GM19351 (cell line): ENCODE results near the gene SPATA1.
"Not testable (repeated sequence)": the region's sequence is repeated elsewhere in the genome, so short reads cannot be mapped to it uniquely, and the experiment has no call there.

Experiments used
- ATAC-seq: cut with Tn5 transposase; IDR thresholded peaks from one replicate; pipeline ENCODE4 v1.9.1; 2021; ENCODE audit warnings: mild to moderate bottlenecking, moderate library complexity; ENCODE audit not compliant: unreplicated experiment

SPATA1 gene

GRCh38 chr1:84507887-84508286, 1.7 kb downstream of the SPATA1 start:
- ATAC-seq: not testable (repeated sequence)

- ATAC-seq: no peak
These were observed 2.3 kb downstream of the SPATA1 start for GRCh38 chr1:84508510-84508909.

GRCh38 chr1:84509029-84509428, 2.8 kb downstream of the SPATA1 start:
- no peak for ATAC-seq

GRCh38 chr1:84510165-84510564, 4.0 kb downstream of the SPATA1 start:
- ATAC-seq: no peak

GRCh38 chr1:84510668-84511067, 4.5 kb downstream of the SPATA1 start:
- no peak for ATAC-seq

GRCh38 chr1:84524590-84524989, 18.4 kb downstream of the SPATA1 start:
- ATAC-seq: no peak

- ATAC-seq: no peak
These were observed 19.6 kb downstream of the SPATA1 start for GRCh38 chr1:84525779-84526178.

- no peak for ATAC-seq
These were observed 32.4 kb downstream of the SPATA1 start for GRCh38 chr1:84538599-84538998.

- no peak for ATAC-seq
These were observed 33.8 kb downstream of the SPATA1 start for GRCh38 chr1:84539972-84540371.

- no peak for ATAC-seq
These were observed 34.6 kb downstream of the SPATA1 start for GRCh38 chr1:84540759-84541158.

GRCh38 chr1:84541679-84542078, 35.5 kb downstream of the SPATA1 start:
- no peak for ATAC-seq

- no peak for ATAC-seq
These were observed 44.6 kb downstream of the SPATA1 start for GRCh38 chr1:84550826-84551225.

- ATAC-seq: no peak
These were observed 63.0 kb downstream of the SPATA1 start for GRCh38 chr1:84569216-84569615.

- no peak for ATAC-seq
These were observed 64.4 kb downstream of the SPATA1 start for GRCh38 chr1:84570436-84571149.

- no peak for ATAC-seq
These were observed 65.0 kb downstream of the SPATA1 start for GRCh38 chr1:84571150-84571535.

- no peak for ATAC-seq
These were observed 67.3 kb downstream of the SPATA1 start for GRCh38 chr1:84573481-84573966.

- ATAC-seq: peak; percentile 75
These were observed 68.0 kb downstream of the SPATA1 start, which contains the start of gene CTBS for GRCh38 chr1:84573967-84574842. TSS of gene CTBS (minus strand) at chr1:84574440. CDS start at chr1:84574415, 25 bp downstream.

GRCh38 chr1:84574936-84575335, 68.8 kb downstream of the SPATA1 start:
- no peak for ATAC-seq

- ATAC-seq: no peak
These were observed 75.5 kb downstream of the SPATA1 start for GRCh38 chr1:84581648-84582047.

GRCh38 chr1:84582802-84583587, 76.8 kb downstream of the SPATA1 start:
- ATAC-seq: no peak

- ATAC-seq: no peak
These were observed 77.5 kb downstream of the SPATA1 start for GRCh38 chr1:84583648-84584047.
